ENCODE data around the gene BCL11A.

GRCh38 chr2:60488291-60488690 lies 65.2 kb downstream of the BCL11A start:
- TF ChIP-seq CTCF (IDR thresholded peaks at IDR 0.05): no peak
- TF ChIP-seq POLR2A (IDR thresholded peaks at IDR 0.05): no peak

Data from esophagus squamous epithelium (tissue), 4 donors.